Osteoblast (primary cell): Measurements from ENCODE around the gene RFTN1. TPM values are rescaled to one million over a fixed set of nuclear protein-coding genes. Genes with fewer than 3 reads are reported as not detected.

Source experiments
- DNase-seq: peaks from one replicate; pipeline ENCODE4 v3.0.0; 2011; ENCODE audit warnings: low spot score, mixed read lengths; ENCODE audit not compliant: insufficient read length; ENCODE audit errors: missing footprints
- H2AFZ ChIP-seq: 2 replicates; pipeline ENCODE4 v1.6.0; 2011; ENCODE audit warnings: mild to moderate bottlenecking, low read length
- H3K27ac ChIP-seq: 2 replicates; pipeline ENCODE4 v1.5.1; 2011; ENCODE audit warnings: mild to moderate bottlenecking, low read depth, low read length, moderate library complexity
- H3K27me3 ChIP-seq: 2 replicates; pipeline ENCODE4 v1.6.0; 2012; ENCODE audit warnings: mild to moderate bottlenecking, control low read depth, inconsistent platforms, low read length, moderate library complexity; ENCODE audit not compliant: insufficient read depth
- H3K36me3 ChIP-seq: 2 replicates; pipeline ENCODE4 v1.5.1; 2011; ENCODE audit warnings: mild to moderate bottlenecking, low read length, control low read depth, moderate library complexity; ENCODE audit not compliant: insufficient read depth
- H3K4me1 ChIP-seq: 2 replicates; pipeline ENCODE4 v1.5.1; 2011; ENCODE audit warnings: mild to moderate bottlenecking, low read length, control low read depth, moderate library complexity; ENCODE audit not compliant: insufficient read depth
- H3K4me2 ChIP-seq: 2 replicates; pipeline ENCODE4 v1.6.0; 2011; ENCODE audit warnings: mild to moderate bottlenecking, low read length; ENCODE audit not compliant: insufficient read depth
- H3K4me3 ChIP-seq: fragments of 200-600 bp; sonication (generic); 3 replicates; pipeline ENCODE4 v1.5.1; 2012; ENCODE audit warnings: mild to moderate bottlenecking, low read length, inconsistent platforms; ENCODE audit not compliant: insufficient read depth
- H3K79me2 ChIP-seq: 2 replicates; pipeline ENCODE4 v1.6.0; 2012; ENCODE audit warnings: mild to moderate bottlenecking, low read length, control low read depth, inconsistent platforms; ENCODE audit not compliant: insufficient read depth
- H3K9me3 ChIP-seq: 2 replicates; pipeline ENCODE4 v1.5.1; 2011; ENCODE audit warnings: low read depth, low read length, control low read depth
- H4K20me1 ChIP-seq: 2 replicates; pipeline ENCODE4 v1.6.0; 2012; ENCODE audit warnings: mild to moderate bottlenecking, low read length, control low read depth; ENCODE audit not compliant: insufficient read depth
- CTCF ChIP-seq: IDR thresholded peaks from 2 replicates; pipeline ENCODE4 v1.5.1; 2011; ENCODE audit warnings: mild to moderate bottlenecking, low read depth, low read length, moderate library complexity; ENCODE audit errors: extremely low read depth
- total RNA-seq: library from RNA; depleted of rRNA; stranded (reverse); fragments of >200 nt; gene quantifications from 2 replicates; pipeline ENCODE4 v1.2.3, GENCODE V29; 2012

Gene RFTN1
- total RNA-seq, 1 donor: 99.2 TPM

- peak overlapping the region; percentile 46 for H3K4me2 ChIP-seq
- H3K9me3 ChIP-seq: no peaks in the 10 kb centered on the region
- no peak for DNase-seq
- H3K27ac ChIP-seq: peak overlapping the region; percentile 29
- H4K20me1 ChIP-seq: no peaks in the 10 kb centered on the region
- H3K27me3 ChIP-seq: no peaks in the 10 kb centered on the region
- H2AFZ ChIP-seq: no peak overlapping the region
- TF ChIP-seq CTCF: no peak
- no peak overlapping the region for H3K4me3 ChIP-seq
- H3K36me3 ChIP-seq: peaks cover 20% of the 10 kb centered on the region
- peaks cover 10% of the 10 kb centered on the region for H3K4me1 ChIP-seq
- peaks cover 4% of the 10 kb centered on the region for H3K79me2 ChIP-seq
These were observed 180.5 kb downstream of the RFTN1 start for GRCh38 chr3:16332904-16333426.

GRCh38 chr3:16331319-16331883, 182.1 kb downstream of the RFTN1 start:
- H3K9me3 ChIP-seq: no peaks in the 10 kb centered on the region
- no peak overlapping the region for H3K4me2 ChIP-seq
- H3K36me3 ChIP-seq: peaks cover 20% of the 10 kb centered on the region
- H2AFZ ChIP-seq: no peak overlapping the region
- no peak overlapping the region for H3K27ac ChIP-seq
- no peaks in the 10 kb centered on the region for H3K27me3 ChIP-seq
- H3K4me3 ChIP-seq: no peak overlapping the region
- no peaks in the 10 kb centered on the region for H4K20me1 ChIP-seq
- TF ChIP-seq CTCF: no peak
- H3K4me1 ChIP-seq: peaks cover 10% of the 10 kb centered on the region
- no peak for DNase-seq
- H3K79me2 ChIP-seq: peaks cover 2% of the 10 kb centered on the region

GRCh38 chr3:16330351-16330750, 183.1 kb downstream of the RFTN1 start:
- no peaks in the 10 kb centered on the region for H4K20me1 ChIP-seq
- no peaks in the 10 kb centered on the region for H3K27me3 ChIP-seq
- H3K36me3 ChIP-seq: peaks cover 17% of the 10 kb centered on the region
- H3K4me3 ChIP-seq: no peak overlapping the region
- no peak overlapping the region for H2AFZ ChIP-seq
- no peak for TF ChIP-seq CTCF
- H3K4me2 ChIP-seq: no peak overlapping the region
- no peak overlapping the region for H3K27ac ChIP-seq
- peaks cover 2% of the 10 kb centered on the region for H3K79me2 ChIP-seq
- no peaks in the 10 kb centered on the region for H3K9me3 ChIP-seq
- H3K4me1 ChIP-seq: peaks cover 10% of the 10 kb centered on the region
- no peak for DNase-seq

- peaks cover 10% of the 10 kb centered on the region for H3K4me1 ChIP-seq
- no peaks in the 10 kb centered on the region for H3K9me3 ChIP-seq
- H3K36me3 ChIP-seq: peaks cover 11% of the 10 kb centered on the region
- H3K27ac ChIP-seq: no peak overlapping the region
- no peaks in the 10 kb centered on the region for H4K20me1 ChIP-seq
- no peak for DNase-seq
- peaks cover 2% of the 10 kb centered on the region for H3K79me2 ChIP-seq
- no peak overlapping the region for H3K4me2 ChIP-seq
- no peak for TF ChIP-seq CTCF
- H2AFZ ChIP-seq: no peak overlapping the region
- H3K4me3 ChIP-seq: no peak overlapping the region
- no peaks in the 10 kb centered on the region for H3K27me3 ChIP-seq
These were observed 183.7 kb downstream of the RFTN1 start for GRCh38 chr3:16329826-16330129.
